Astrocyte (in vitro differentiated cells and primary cell): ENCODE data around the gene RALGDS. TPM values are rescaled to one million over a fixed set of nuclear protein-coding genes. Genes with fewer than 3 reads are reported as not detected.
A peak's percentile ranks its signal among the peaks of the same experiment; 100 is the strongest.

Experiments used
- DNase-seq: peaks from one replicate; pipeline ENCODE4 v3.0.0-alpha.2; 2010; ENCODE audit warnings: low read depth
- FAIRE-seq: peaks from 2 replicates; lab custom pipeline; 2011; peaks lifted over from hg19 to GRCh38; lab: Jason Lieb, UNC
- H2AFZ ChIP-seq: 2 replicates; pipeline ENCODE4 v1.6.0; 2012; ENCODE audit warnings: low read depth, low read length, inconsistent platforms
- H3K27ac ChIP-seq: 2 replicates; pipeline ENCODE4 v1.5.1; 2011; ENCODE audit warnings: low read depth, low read length, inconsistent platforms
- H3K27me3 ChIP-seq: 2 replicates; pipeline ENCODE4 v1.6.0; 2011; ENCODE audit warnings: low read length, inconsistent platforms; ENCODE audit not compliant: insufficient read depth
- H3K36me3 ChIP-seq: 2 replicates; pipeline ENCODE4 v1.5.1; 2011; ENCODE audit warnings: low read length, inconsistent platforms; ENCODE audit not compliant: insufficient read depth
- H3K4me1 ChIP-seq: 2 replicates; pipeline ENCODE4 v1.5.1; 2011; ENCODE audit warnings: low read length, inconsistent platforms; ENCODE audit not compliant: insufficient read depth
- H3K4me2 ChIP-seq: 2 replicates; pipeline ENCODE4 v1.6.0; 2012; ENCODE audit warnings: low read length, inconsistent platforms
- H3K4me3 ChIP-seq: 2 replicates; pipeline ENCODE4 v1.5.1; 2011; ENCODE audit warnings: low read depth, mild to moderate bottlenecking, low read length, inconsistent platforms; ENCODE audit not compliant: insufficient read depth
- H3K79me2 ChIP-seq: 2 replicates; pipeline ENCODE4 v1.6.0; 2012; ENCODE audit warnings: mild to moderate bottlenecking, low read length, inconsistent platforms; ENCODE audit not compliant: insufficient read depth
- H3K9ac ChIP-seq: 2 replicates; pipeline ENCODE4 v1.6.0; 2012; ENCODE audit warnings: mild to moderate bottlenecking, low read length, inconsistent platforms
- H3K9me3 ChIP-seq: 2 replicates; pipeline ENCODE4 v1.5.1; 2012; ENCODE audit warnings: low read depth, mild to moderate bottlenecking, low read length, inconsistent platforms; ENCODE audit not compliant: insufficient read depth
- H4K20me1 ChIP-seq: 2 replicates; pipeline ENCODE4 v1.6.0; 2012; ENCODE audit warnings: low read length, inconsistent platforms; ENCODE audit not compliant: insufficient read depth
- H3K27ac Mint-ChIP-seq: one replicate; pipeline ENCODE4 v1.8.0; 2021; ENCODE audit warnings: mild to moderate bottlenecking, mixed read lengths; ENCODE audit not compliant: unreplicated experiment
- H3K27me3 Mint-ChIP-seq: one replicate; pipeline ENCODE4 v1.8.0; 2021; ENCODE audit warnings: low read depth, mixed read lengths; ENCODE audit not compliant: unreplicated experiment
- H3K36me3 Mint-ChIP-seq: one replicate; pipeline ENCODE4 v1.8.0; 2021; ENCODE audit warnings: low read depth, mixed read lengths; ENCODE audit not compliant: unreplicated experiment
- H3K4me1 Mint-ChIP-seq: one replicate; pipeline ENCODE4 v1.8.0; 2021; ENCODE audit warnings: low read depth, mixed read lengths; ENCODE audit not compliant: unreplicated experiment
- H3K4me3 Mint-ChIP-seq: one replicate; pipeline ENCODE4 v1.8.0; 2021; ENCODE audit warnings: mild to moderate bottlenecking, moderate library complexity, mixed read lengths; ENCODE audit not compliant: unreplicated experiment
- H3K9me3 Mint-ChIP-seq: one replicate; pipeline ENCODE4 v1.8.0; 2021; ENCODE audit warnings: mild to moderate bottlenecking, mixed read lengths; ENCODE audit not compliant: unreplicated experiment
- CTCF ChIP-seq: IDR thresholded peaks from 2 replicates; pipeline ENCODE4 v1.5.1; 2011; ENCODE audit warnings: low read depth, mild to moderate bottlenecking, inconsistent platforms, low read length, moderate library complexity; ENCODE audit not compliant: insufficient read depth
- EZH2 ChIP-seq: IDR thresholded peaks from 2 replicates; pipeline ENCODE4 v1.6.1; 2012; ENCODE audit warnings: mild to moderate bottlenecking, low read length, inconsistent platforms; ENCODE audit not compliant: insufficient read depth
- total RNA-seq: library from RNA; stranded (reverse); gene quantifications from 2 replicates; pipeline ENCODE4 v1.2.1, GENCODE V29; 2021

RALGDS gene
- total RNA-seq, 1 donor from 2014 or later = 46.6 TPM

GRCh38 chr9:133133681-133134387 lies 12.8 kb upstream of the RALGDS start:
- Mint-ChIP-seq H3K27ac (peak overlapping the region; percentile 98), H3K4me1 (peaks cover 15% of the 10 kb centered on the region), H3K9me3 (no peaks in the 10 kb centered on the region), H3K27me3 (no peaks in the 10 kb centered on the region), H3K36me3 (peaks cover 6% of the 10 kb centered on the region), H3K4me3 (no peak overlapping the region)
- peak overlapping the region; percentile 71 for H3K4me2 ChIP-seq
- peak; percentile 39 for FAIRE-seq
- peaks cover 84% of the 10 kb centered on the region for H4K20me1 ChIP-seq
- no peaks in the 10 kb centered on the region for H3K36me3 ChIP-seq
- H2AFZ ChIP-seq = no peak overlapping the region
- H3K27me3 ChIP-seq = peaks cover 5% of the 10 kb centered on the region
- peak overlapping the region; percentile 75 for H3K9ac ChIP-seq
- peaks cover 34% of the 10 kb centered on the region for H3K4me1 ChIP-seq
- H3K27ac ChIP-seq = peak overlapping the region; percentile 77
- TF ChIP-seq CTCF = no peak
- TF ChIP-seq EZH2 = no peak
- DNase-seq = peak; percentile 94
- no peaks in the 10 kb centered on the region for H3K9me3 ChIP-seq
- H3K4me3 ChIP-seq = no peak overlapping the region
- peaks cover 26% of the 10 kb centered on the region for H3K79me2 ChIP-seq

GRCh38 chr9:133132174-133132573 lies 11.1 kb upstream of the RALGDS start:
- H2AFZ ChIP-seq = no peak overlapping the region
- H3K4me3 ChIP-seq = no peak overlapping the region
- Mint-ChIP-seq H3K4me3 (no peak overlapping the region), H3K27me3 (no peaks in the 10 kb centered on the region), H3K4me1 (peaks cover 15% of the 10 kb centered on the region), H3K27ac (peak overlapping the region; percentile 91), H3K36me3 (peaks cover 6% of the 10 kb centered on the region), H3K9me3 (no peaks in the 10 kb centered on the region)
- H3K36me3 ChIP-seq = no peaks in the 10 kb centered on the region
- H3K27ac ChIP-seq = no peak overlapping the region
- peaks cover 84% of the 10 kb centered on the region for H4K20me1 ChIP-seq
- FAIRE-seq = no peak
- no peak for TF ChIP-seq CTCF
- TF ChIP-seq EZH2 = no peak
- peaks cover 9% of the 10 kb centered on the region for H3K27me3 ChIP-seq
- no peak for DNase-seq
- H3K79me2 ChIP-seq = peaks cover 26% of the 10 kb centered on the region
- H3K9me3 ChIP-seq = no peaks in the 10 kb centered on the region
- no peak overlapping the region for H3K4me2 ChIP-seq
- H3K4me1 ChIP-seq = peaks cover 35% of the 10 kb centered on the region
- H3K9ac ChIP-seq = no peak overlapping the region

DNA sequence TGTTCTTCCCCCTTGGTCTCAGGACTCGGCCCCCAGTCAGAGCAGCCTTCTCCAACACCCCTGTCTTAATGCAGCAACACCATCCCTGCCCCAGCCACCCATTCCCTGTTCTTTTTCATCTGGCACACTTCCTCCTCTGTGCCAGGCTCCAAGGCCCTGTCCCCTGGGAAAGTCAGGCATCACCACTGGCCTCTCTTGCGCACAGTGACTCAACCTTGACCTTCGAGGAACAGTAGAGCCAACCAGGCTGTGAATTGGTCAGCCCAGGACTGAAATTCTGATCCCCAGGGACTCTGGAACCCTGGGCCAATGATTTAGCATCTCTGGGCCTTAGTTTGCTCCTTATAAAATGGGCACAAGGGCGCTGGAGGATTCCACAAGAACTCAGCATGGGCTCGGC lies 10.5 kb upstream of the RALGDS start:
- Mint-ChIP-seq H3K36me3 (peaks cover 6% of the 10 kb centered on the region), H3K9me3 (no peaks in the 10 kb centered on the region), H3K4me3 (no peak overlapping the region), H3K4me1 (peaks cover 15% of the 10 kb centered on the region), H3K27ac (no peak overlapping the region), H3K27me3 (no peaks in the 10 kb centered on the region)
- H3K27ac ChIP-seq = no peak overlapping the region
- FAIRE-seq = no peak
- H3K9ac ChIP-seq = no peak overlapping the region
- DNase-seq = no peak
- TF ChIP-seq EZH2 (no peak), CTCF (no peak)
- peaks cover 88% of the 10 kb centered on the region for H4K20me1 ChIP-seq
- H3K9me3 ChIP-seq = no peaks in the 10 kb centered on the region
- H2AFZ ChIP-seq = no peak overlapping the region
- H3K27me3 ChIP-seq = peaks cover 9% of the 10 kb centered on the region
- H3K79me2 ChIP-seq = peaks cover 26% of the 10 kb centered on the region
- H3K4me2 ChIP-seq = no peak overlapping the region
- H3K36me3 ChIP-seq = no peaks in the 10 kb centered on the region
- H3K4me3 ChIP-seq = no peak overlapping the region
- peaks cover 41% of the 10 kb centered on the region for H3K4me1 ChIP-seq
